ENCODE results near the gene MYH9.

GRCh38 chr22:36424901-36425579, 37.3 kb upstream of the MYH9 start:
- TF ChIP-seq CTCF (IDR thresholded peaks at IDR 0.05; ENCODE audit: insufficient read depth, low read length, poor library complexity, severe bottlenecking) (no peak), EZH2phosphoT487 (conservative IDR thresholded peaks at IDR 0.05; ENCODE audit: low read length) (no peak)

All from SU-DHL-6 (cell line).